ENCODE data around the gene TAAR6. TPM values are rescaled to one million over a fixed set of nuclear protein-coding genes. Genes with fewer than 3 reads are reported as not detected.
"Not testable (repeated sequence)": the region's sequence is repeated elsewhere in the genome, so short reads cannot be mapped to it uniquely, and the experiment has no call there.

Gene TAAR6
- total and polyA plus RNA-seq, 2 experiments from 2014 or later: not detected

DNA sequence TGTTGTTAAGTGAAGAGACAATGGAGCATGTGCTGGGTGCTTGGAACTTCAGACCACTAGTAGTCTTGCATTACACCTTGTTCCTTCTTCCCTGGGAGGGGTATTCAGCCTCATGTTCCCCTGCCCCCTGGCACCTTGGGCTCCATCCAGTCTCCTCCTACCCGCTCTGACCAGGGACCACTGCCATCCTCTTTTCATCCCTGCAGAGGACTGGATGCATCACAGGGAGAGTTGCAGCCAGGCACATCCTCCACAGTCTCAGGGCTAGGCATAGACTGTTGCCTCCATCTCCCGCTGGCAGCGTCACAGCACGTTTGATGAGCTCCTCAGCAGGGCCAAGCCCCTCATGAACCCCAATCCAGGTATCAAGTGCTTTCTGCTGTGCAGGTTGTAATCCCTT lies 18.9 kb upstream of the TAAR6 start:
- no peaks in the 10 kb centered on the region for H3F3A ChIP-seq (ENCODE audit: insufficient read depth)
- no peak overlapping the region for H2AFZ ChIP-seq
- TF ChIP-seq EZH2 (IDR thresholded peaks at IDR 0.05; ENCODE audit: insufficient read depth, poor library complexity, severe bottlenecking): no peak
- no peak for TF ChIP-seq EZH2phosphoT487 (IDR thresholded peaks at IDR 0.05; ENCODE audit: insufficient read depth, low read depth)
- H3K9me3 ChIP-seq (ENCODE audit: low read depth): no peaks in the 10 kb centered on the region
- H3K36me3 ChIP-seq (ENCODE audit: low read depth): no peaks in the 10 kb centered on the region
- no peak overlapping the region for H3K4me3 ChIP-seq
- H3K9ac ChIP-seq: no peak overlapping the region
- no peak overlapping the region for H3K4me2 ChIP-seq (ENCODE audit: unreplicated experiment)
- in situ Hi-C loops (cut with MboI): no loop called here
- no peaks in the 10 kb centered on the region for H3K9me2 ChIP-seq (ENCODE audit: insufficient read depth)
- no peaks in the 10 kb centered on the region for H3K4me1 ChIP-seq (ENCODE audit: insufficient read depth)
- H3K27me3 ChIP-seq (replicated peaks; ENCODE audit: insufficient read depth): peaks cover 55% of the 10 kb centered on the region
- no peaks in the 10 kb centered on the region for H4K20me1 ChIP-seq (ENCODE audit: insufficient read depth)
- H3K27ac ChIP-seq: no peak overlapping the region
- WGBS, 2 experiments (ENCODE audit: low coverage in 1 of 2, low lambda C conversion rate in 2 of 2, missing lambda C conversion rate in 2 of 2): 41 to 45% methylated on average over 4 of the region's 4 CpGs
- H3K79me2 ChIP-seq (ENCODE audit: insufficient read depth): no peaks in the 10 kb centered on the region
- no peak for DNase-seq

- Histone ChIP-seq H3K4me2 (ENCODE audit: unreplicated experiment) (no peak within 1 kb of the TSS), H3K9ac (no peak within 1 kb of the TSS), H4K20me1 (ENCODE audit: insufficient read depth) (no peaks in the 10 kb centered on the region), H3K36me3 (ENCODE audit: low read depth) (no peaks in the 10 kb centered on the region), H3F3A (ENCODE audit: insufficient read depth) (no peaks in the 10 kb centered on the region), H3K4me3 (no peak within 1 kb of the TSS), H3K27me3 (replicated peaks; ENCODE audit: insufficient read depth) (peaks cover 60% of the 10 kb centered on the region), H2AFZ (no peak within 1 kb of the TSS), H3K27ac (no peak within 1 kb of the TSS), H3K79me2 (ENCODE audit: insufficient read depth) (no peaks in the 10 kb centered on the region), H3K4me1 (ENCODE audit: insufficient read depth) (no peaks in the 10 kb centered on the region), H3K9me2 (ENCODE audit: insufficient read depth) (no peaks in the 10 kb centered on the region), H3K9me3 (ENCODE audit: low read depth) (no peaks in the 10 kb centered on the region)
- TF ChIP-seq EZH2 (IDR thresholded peaks at IDR 0.05; ENCODE audit: insufficient read depth, poor library complexity, severe bottlenecking) (no peak), EZH2phosphoT487 (IDR thresholded peaks at IDR 0.05; ENCODE audit: insufficient read depth, low read depth) (no peak)
- 80 to 81% methylated on average over 2 of the region's 2 CpGs for WGBS, 2 experiments (ENCODE audit: low coverage in 1 of 2, low lambda C conversion rate in 2 of 2, missing lambda C conversion rate in 2 of 2)
- in situ Hi-C loops (cut with MboI): no loop called here
- no peak for DNase-seq
Measured at GRCh38 chr6:132552372-132552771, 17.8 kb upstream of the TAAR6 start, which contains the start of gene TAAR8. Gene TAAR8, plus strand, starts transcription at chr6:132552672. Its CDS starts 21 bp downstream, at chr6:132552693.

- H3F3A ChIP-seq (ENCODE audit: insufficient read depth); H3K9ac ChIP-seq; H3K4me1 ChIP-seq (ENCODE audit: insufficient read depth); H4K20me1 ChIP-seq (ENCODE audit: insufficient read depth); DNase-seq; H3K36me3 ChIP-seq (ENCODE audit: low read depth); H3K27ac ChIP-seq; H3K79me2 ChIP-seq (ENCODE audit: insufficient read depth); H3K4me3 ChIP-seq; in situ Hi-C loops (cut with MboI); H2AFZ ChIP-seq; H3K9me3 ChIP-seq (ENCODE audit: low read depth); H3K9me2 ChIP-seq (ENCODE audit: insufficient read depth); H3K4me2 ChIP-seq (ENCODE audit: unreplicated experiment): not testable (repeated sequence)
- WGBS, 2 experiments (ENCODE audit: low coverage in 1 of 2, low lambda C conversion rate in 2 of 2, missing lambda C conversion rate in 2 of 2): 20 to 23% methylated on average over 3 of the region's 3 CpGs
- H3K27me3 ChIP-seq (replicated peaks; ENCODE audit: insufficient read depth): peaks cover 37% of the 10 kb centered on the region
Measured at GRCh38 chr6:132560087-132560486, 10.0 kb upstream of the TAAR6 start.

- H3K27ac ChIP-seq: no peak overlapping the region
- H3K9ac ChIP-seq: no peak overlapping the region
- no peak for DNase-seq
- H3K4me3 ChIP-seq: no peak overlapping the region
- no peaks in the 10 kb centered on the region for H3K79me2 ChIP-seq (ENCODE audit: insufficient read depth)
- in situ Hi-C loops (cut with MboI): no loop called here
- no peaks in the 10 kb centered on the region for H4K20me1 ChIP-seq (ENCODE audit: insufficient read depth)
- H3K27me3 ChIP-seq (replicated peaks; ENCODE audit: insufficient read depth): peaks cover 73% of the 10 kb centered on the region
- no peaks in the 10 kb centered on the region for H3K4me1 ChIP-seq (ENCODE audit: insufficient read depth)
- no peaks in the 10 kb centered on the region for H3K9me2 ChIP-seq (ENCODE audit: insufficient read depth)
- H3K9me3 ChIP-seq (ENCODE audit: low read depth): no peaks in the 10 kb centered on the region
- WGBS, 2 experiments (ENCODE audit: low coverage in 1 of 2, low lambda C conversion rate in 2 of 2, missing lambda C conversion rate in 2 of 2): 66 to 67% methylated on average over 6 of the region's 6 CpGs
- no peak overlapping the region for H3K4me2 ChIP-seq (ENCODE audit: unreplicated experiment)
- no peak overlapping the region for H2AFZ ChIP-seq
- H3F3A ChIP-seq (ENCODE audit: insufficient read depth): no peaks in the 10 kb centered on the region
- TF ChIP-seq EZH2 (IDR thresholded peaks at IDR 0.05; ENCODE audit: insufficient read depth, poor library complexity, severe bottlenecking) (no peak), EZH2phosphoT487 (IDR thresholded peaks at IDR 0.05; ENCODE audit: insufficient read depth, low read depth) (no peak)
- H3K36me3 ChIP-seq (ENCODE audit: low read depth): no peaks in the 10 kb centered on the region
Measured at GRCh38 chr6:132566404-132566803, 3.7 kb upstream of the TAAR6 start.

GRCh38 chr6:132567566-132567965 lies 2.6 kb upstream of the TAAR6 start:
- DNase-seq: no peak
- H3F3A ChIP-seq (ENCODE audit: insufficient read depth): no peaks in the 10 kb centered on the region
- H3K4me3 ChIP-seq: no peak overlapping the region
- H2AFZ ChIP-seq: no peak overlapping the region
- H3K4me2 ChIP-seq (ENCODE audit: unreplicated experiment): no peak overlapping the region
- no peaks in the 10 kb centered on the region for H3K9me2 ChIP-seq (ENCODE audit: insufficient read depth)
- H3K9ac ChIP-seq: no peak overlapping the region
- H3K27ac ChIP-seq: no peak overlapping the region
- in situ Hi-C loops (cut with MboI): no loop called here
- WGBS, 2 experiments (ENCODE audit: low coverage in 1 of 2, low lambda C conversion rate in 2 of 2, missing lambda C conversion rate in 2 of 2): 29 to 36% methylated on average over 1 of the region's 1 CpG
- no peaks in the 10 kb centered on the region for H3K4me1 ChIP-seq (ENCODE audit: insufficient read depth)
- no peaks in the 10 kb centered on the region for H3K9me3 ChIP-seq (ENCODE audit: low read depth)
- TF ChIP-seq EZH2phosphoT487 (IDR thresholded peaks at IDR 0.05; ENCODE audit: insufficient read depth, low read depth) (no peak), EZH2 (IDR thresholded peaks at IDR 0.05; ENCODE audit: insufficient read depth, poor library complexity, severe bottlenecking) (no peak)
- H4K20me1 ChIP-seq (ENCODE audit: insufficient read depth): no peaks in the 10 kb centered on the region
- H3K79me2 ChIP-seq (ENCODE audit: insufficient read depth): no peaks in the 10 kb centered on the region
- H3K27me3 ChIP-seq (replicated peaks; ENCODE audit: insufficient read depth): peaks cover 76% of the 10 kb centered on the region
- H3K36me3 ChIP-seq (ENCODE audit: low read depth): no peaks in the 10 kb centered on the region

Measured in GM23248 (cell line).